ENCODE measurements around the gene EPS8. TPM values are rescaled to one million over a fixed set of nuclear protein-coding genes. Genes with fewer than 3 reads are reported as not detected.

The EPS8 gene
- total RNA-seq, 1 experiment from 2014 or later: 7.5 TPM

- Mint-ChIP-seq H3K36me3 (no peaks in the 10 kb centered on the region), H3K4me3 (no peak overlapping the region), H3K9me3 (peaks cover 5% of the 10 kb centered on the region), H3K27ac (no peak overlapping the region), H3K4me1 (peaks cover 5% of the 10 kb centered on the region), H3K27me3 (ENCODE audit: low read depth) (no peaks in the 10 kb centered on the region)
- ChIA-PET CTCF (no interaction called here), POLR2A (no interaction called here)
- ATAC-seq: no peak
- no peak for TF ChIP-seq RORB (CRISPR knock-in tag; IDR thresholded peaks at IDR 0.05)
- no peak for TF ChIP-seq ZSCAN18 (CRISPR knock-in tag; IDR thresholded peaks at IDR 0.05)
- no peak for TF ChIP-seq MAX (CRISPR knock-in tag; IDR thresholded peaks at IDR 0.05)
- DNase-seq (ENCODE audit: low spot score): no peak
Observed at GRCh38 chr12:15697201-15697600, 92.0 kb downstream of the EPS8 start.

- H3K4me1 Mint-ChIP-seq: peaks cover 7% of the 10 kb centered on the region
- H3K9me3 Mint-ChIP-seq: peaks cover 5% of the 10 kb centered on the region
- TF ChIP-seq MAX (CRISPR knock-in tag; IDR thresholded peaks at IDR 0.05): no peak
- no peak for TF ChIP-seq E2F1 (CRISPR knock-in tag; IDR thresholded peaks at IDR 0.05)
- no peak for TF ChIP-seq ZNF317 (CRISPR knock-in tag; IDR thresholded peaks at IDR 0.05; ENCODE audit: borderline replicate concordance, low read depth)
- no peak for TF ChIP-seq IRF1 (CRISPR knock-in tag; IDR thresholded peaks at IDR 0.05)
- TF ChIP-seq NR3C1 (CRISPR knock-in tag; conservative IDR thresholded peaks at IDR 0.05; ENCODE audit: low read depth): no peak
- no peak for TF ChIP-seq JAZF1 (CRISPR knock-in tag; IDR thresholded peaks at IDR 0.05)
- no peak for TF ChIP-seq ATF3 (CRISPR knock-in tag; conservative IDR thresholded peaks at IDR 0.05)
- TF ChIP-seq E2F5 (CRISPR knock-in tag; IDR thresholded peaks at IDR 0.05): no peak
- CTCF ChIA-PET: no interaction called here
- no peaks in the 10 kb centered on the region for H3K36me3 Mint-ChIP-seq
- DNase-seq (ENCODE audit: low spot score) (no peak), ATAC-seq (no peak)
- no peak overlapping the region for H3K4me3 Mint-ChIP-seq
- no peaks in the 10 kb centered on the region for H3K27me3 Mint-ChIP-seq (ENCODE audit: low read depth)
- POLR2A ChIA-PET: no interaction called here
- H3K27ac Mint-ChIP-seq: no peak overlapping the region
Observed at GRCh38 chr12:15693228-15693911, 95.8 kb downstream of the EPS8 start.

- Mint-ChIP-seq H3K27ac (no peak overlapping the region), H3K4me1 (peaks cover 12% of the 10 kb centered on the region), H3K36me3 (no peaks in the 10 kb centered on the region), H3K27me3 (ENCODE audit: low read depth) (no peaks in the 10 kb centered on the region), H3K9me3 (peaks cover 5% of the 10 kb centered on the region), H3K4me3 (no peak overlapping the region)
- TF ChIP-seq TP53 (CRISPR knock-in tag; IDR thresholded peaks at IDR 0.05): no peak
- TF ChIP-seq SOX15 (CRISPR knock-in tag; IDR thresholded peaks at IDR 0.05): no peak
- no peak for TF ChIP-seq GABPB1 (CRISPR knock-in tag; IDR thresholded peaks at IDR 0.05)
- no peak for TF ChIP-seq NR1H2 (CRISPR knock-in tag; IDR thresholded peaks at IDR 0.05)
- TF ChIP-seq E2F1 (CRISPR knock-in tag; IDR thresholded peaks at IDR 0.05): no peak
- TF ChIP-seq NR2C2 (CRISPR knock-in tag; IDR thresholded peaks at IDR 0.05): no peak
- TF ChIP-seq ZNF263 (CRISPR knock-in tag; IDR thresholded peaks at IDR 0.05; ENCODE audit: low read depth): no peak
- no peak for TF ChIP-seq ZNF219 (CRISPR knock-in tag; IDR thresholded peaks at IDR 0.05; ENCODE audit: borderline replicate concordance)
- TF ChIP-seq OVOL2 (CRISPR knock-in tag; IDR thresholded peaks at IDR 0.05; ENCODE audit: borderline replicate concordance): no peak
- no peak for TF ChIP-seq AFF4 (CRISPR knock-in tag; IDR thresholded peaks at IDR 0.05; ENCODE audit: borderline replicate concordance)
- no peak for TF ChIP-seq FOXK1 (CRISPR knock-in tag; IDR thresholded peaks at IDR 0.05)
- no peak for TF ChIP-seq USF2 (CRISPR knock-in tag; IDR thresholded peaks at IDR 0.05)
- DNase-seq (ENCODE audit: low spot score) (no peak), ATAC-seq (no peak)
- CTCF ChIA-PET: no interaction called here
- POLR2A ChIA-PET: no interaction called here
Observed at GRCh38 chr12:15691388-15691787, 97.8 kb downstream of the EPS8 start.
